Dermis microvascular lymphatic vessel endothelial cell (primary cell): ENCODE data around the gene CSH1. TPM values are rescaled to one million over a fixed set of nuclear protein-coding genes. Genes with fewer than 3 reads are reported as not detected.
"Not testable (repeated sequence)": the region's sequence is repeated elsewhere in the genome, so short reads cannot be mapped to it uniquely, and the experiment has no call there.

Source experiments
- DNase-seq, 2 donors: peaks; one replicate each; pipeline versions ENCODE4 v3.0.0 to v3.0.0-alpha.2; 2010; ENCODE audit warnings: low read depth in 2 of 2
- total RNA-seq: library from RNA; depleted of rRNA; stranded (reverse); fragments of >200 nt; gene quantifications from 2 replicates; pipeline ENCODE4 v1.2.1, GENCODE V29; 2014

CSH1 gene
- total RNA-seq, 1 donor from 2014 or later, result not detected

DNA sequence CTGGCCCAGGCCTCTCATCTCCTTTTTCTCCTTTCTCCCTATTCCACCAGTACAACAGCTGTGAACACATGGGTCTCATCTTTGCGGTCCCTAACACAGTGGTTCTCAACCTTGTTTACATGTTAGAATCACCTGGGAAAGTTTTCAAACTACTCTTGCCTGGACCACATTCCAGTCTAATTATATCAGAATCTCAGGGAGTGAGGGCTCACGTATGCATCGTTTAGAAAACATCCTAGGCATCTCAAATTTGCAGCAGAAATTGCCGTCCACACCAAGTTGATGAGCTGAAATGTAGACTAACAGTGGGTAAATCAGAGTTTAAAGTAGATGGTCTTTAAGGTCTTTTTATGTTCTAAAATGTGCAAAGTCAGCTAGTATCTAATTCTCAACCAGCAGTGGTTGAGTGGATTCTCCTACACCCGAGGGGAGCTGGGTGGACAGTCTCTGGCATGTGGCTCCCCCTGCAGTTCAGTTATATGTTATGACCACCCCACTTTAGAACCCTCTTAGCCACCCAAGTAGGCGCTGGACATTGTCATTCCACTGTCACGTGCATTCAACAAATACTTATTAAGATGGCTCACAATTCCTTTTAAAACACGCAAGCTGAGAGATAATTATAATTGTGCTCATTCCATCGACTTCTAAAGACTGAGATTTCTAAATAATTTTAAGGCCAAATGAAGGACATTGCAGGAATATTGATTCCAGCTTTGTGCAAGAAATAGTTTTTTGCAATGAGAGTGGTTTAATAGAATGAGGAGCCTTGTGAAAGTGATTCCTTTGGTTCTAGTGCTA is 26.7 kb downstream of the CSH1 start:
- not testable (repeated sequence) for DNase-seq

DNA sequence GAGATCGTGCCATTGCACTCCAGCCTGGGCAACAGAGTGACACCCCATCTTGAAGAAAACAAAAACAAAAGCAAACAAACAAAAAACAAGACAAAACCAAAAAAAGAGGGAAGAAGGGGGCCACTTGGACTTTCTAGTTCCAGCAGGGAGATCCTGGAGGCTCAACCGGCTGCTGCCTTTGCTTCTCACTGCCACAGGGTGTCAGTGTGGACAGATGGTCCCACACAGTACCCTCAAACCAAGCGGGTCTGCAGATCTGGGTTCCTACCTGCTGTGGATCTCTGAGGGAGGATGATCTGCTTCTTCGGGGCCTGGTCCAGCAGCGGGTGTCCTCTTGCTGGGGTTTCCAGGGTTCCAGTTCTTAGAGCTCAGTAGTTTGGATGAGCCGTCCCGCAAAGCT is 29.7 kb downstream of the CSH1 start:
- DNase-seq, result not testable (repeated sequence)

DNA sequence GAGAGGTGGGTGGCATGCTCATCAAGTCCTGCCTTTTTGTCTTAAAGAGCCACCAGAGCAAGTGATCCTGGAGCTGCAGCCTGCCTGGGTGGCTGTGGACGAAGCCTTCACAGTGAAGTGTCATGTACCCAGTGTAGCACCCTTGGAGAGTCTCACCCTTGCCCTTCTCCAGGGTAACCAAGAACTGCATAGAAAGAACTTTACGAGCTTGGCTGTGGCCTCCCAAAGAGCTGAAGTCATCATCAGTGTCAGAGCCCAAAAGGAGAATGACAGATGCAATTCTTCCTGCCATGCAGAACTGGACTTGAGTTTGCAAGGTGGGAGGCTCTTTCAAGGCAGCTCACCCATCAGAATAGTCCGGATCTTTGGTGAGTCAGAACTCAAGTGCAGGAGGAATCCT is 37.1 kb downstream of the CSH1 start:
- DNase-seq, result no peak

DNA sequence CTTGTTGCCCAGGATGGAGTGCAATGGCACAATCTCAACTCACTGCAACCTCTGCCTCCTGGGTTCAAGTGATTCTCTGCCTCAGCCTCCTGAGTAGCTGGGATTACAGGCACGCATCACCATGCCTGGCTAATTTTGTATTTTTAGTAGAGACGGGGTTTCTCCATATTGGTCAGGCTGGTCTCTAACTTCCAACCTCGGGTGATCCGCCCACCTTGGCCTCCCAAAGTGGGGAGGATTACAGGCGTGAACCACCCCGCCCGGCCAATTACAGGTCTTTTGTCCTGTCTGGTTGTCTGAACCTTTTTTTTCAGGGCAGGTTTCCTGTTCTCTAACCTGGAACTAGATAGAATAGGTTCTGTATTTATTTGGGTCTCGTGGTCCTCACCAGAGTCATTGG is 39.9 kb downstream of the CSH1 start:
- not testable (repeated sequence) for DNase-seq

DNA sequence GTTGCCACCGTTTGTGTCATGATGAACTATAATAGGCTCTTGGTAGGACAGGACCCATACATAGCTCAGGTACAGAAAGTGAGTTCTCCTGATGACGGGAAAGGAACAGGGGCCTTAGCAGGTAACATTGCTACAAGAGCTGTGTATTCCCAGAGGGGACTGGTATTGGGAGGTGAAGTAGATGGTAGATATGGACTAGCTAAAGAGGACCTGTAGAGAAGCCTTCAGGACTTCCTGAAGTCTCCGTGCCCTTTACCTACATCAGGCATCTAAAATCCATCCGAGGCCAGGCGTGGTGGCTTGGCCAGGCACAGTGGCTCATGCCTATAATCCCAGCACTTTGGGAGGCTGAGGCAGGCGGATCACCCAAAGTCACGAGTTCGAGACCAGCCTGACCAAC is 41.2 kb downstream of the CSH1 start:
- no peak for DNase-seq

DNA sequence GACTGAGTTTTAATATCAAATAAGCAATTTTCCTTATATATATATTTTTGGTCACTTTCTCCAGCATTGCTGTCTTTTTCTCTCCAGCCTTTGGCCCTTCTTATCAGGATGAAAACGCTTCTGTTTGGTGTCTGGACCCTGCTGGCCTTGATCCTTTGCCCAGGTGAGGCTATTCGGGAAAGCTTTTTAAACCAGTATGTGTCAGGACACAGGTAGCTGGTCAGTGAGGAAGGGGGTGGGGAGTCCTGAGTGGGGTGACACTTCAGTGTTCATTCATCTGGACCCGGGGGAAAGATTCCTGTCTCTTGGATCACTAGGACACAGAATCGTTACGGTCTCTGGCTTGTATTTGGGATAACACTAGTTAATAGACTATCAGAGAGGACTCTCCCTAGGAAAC is 41.7 kb downstream of the CSH1 start:
- DNase-seq, result no peak

DNA sequence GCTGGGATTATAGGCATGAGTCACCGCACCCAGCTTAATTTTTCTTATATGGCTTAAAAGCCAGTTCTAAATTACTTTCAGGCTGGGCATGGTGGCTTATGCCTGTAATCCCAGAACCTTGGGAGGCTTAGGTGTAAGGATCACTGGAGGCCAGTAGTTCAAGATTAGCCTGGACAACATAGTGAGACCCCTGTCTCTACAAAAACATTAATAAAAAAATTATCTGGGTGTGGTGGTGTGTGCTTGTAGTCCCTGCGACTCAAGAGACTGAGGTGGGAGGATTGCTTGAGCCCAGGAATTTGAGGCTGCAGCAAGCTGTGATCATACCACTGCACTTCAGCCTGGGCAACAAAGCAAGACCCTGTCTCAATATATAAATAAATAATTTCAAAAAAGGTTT is 43.1 kb downstream of the CSH1 start:
- no peak for DNase-seq

DNA sequence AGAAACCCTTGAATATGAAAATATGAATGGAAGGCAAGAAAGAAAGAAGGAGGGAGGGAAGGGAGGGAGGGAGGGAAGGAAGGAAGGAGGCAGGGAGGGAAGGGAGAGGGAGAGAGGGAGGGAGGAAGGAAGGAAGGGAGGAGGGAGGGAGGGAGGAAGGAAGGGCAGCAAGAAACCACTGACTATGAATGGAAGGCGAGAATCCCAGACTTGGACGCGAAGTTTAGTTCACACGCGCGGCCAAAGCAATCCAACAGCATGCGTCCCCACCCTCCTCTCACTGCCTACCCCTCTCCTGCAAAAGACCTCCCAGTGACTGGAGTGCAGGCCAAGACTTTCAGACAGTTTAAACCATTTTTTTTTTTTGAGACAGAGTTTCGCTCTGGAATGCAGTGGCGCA is 46.0 kb downstream of the CSH1 start:
- no peak for DNase-seq

DNA sequence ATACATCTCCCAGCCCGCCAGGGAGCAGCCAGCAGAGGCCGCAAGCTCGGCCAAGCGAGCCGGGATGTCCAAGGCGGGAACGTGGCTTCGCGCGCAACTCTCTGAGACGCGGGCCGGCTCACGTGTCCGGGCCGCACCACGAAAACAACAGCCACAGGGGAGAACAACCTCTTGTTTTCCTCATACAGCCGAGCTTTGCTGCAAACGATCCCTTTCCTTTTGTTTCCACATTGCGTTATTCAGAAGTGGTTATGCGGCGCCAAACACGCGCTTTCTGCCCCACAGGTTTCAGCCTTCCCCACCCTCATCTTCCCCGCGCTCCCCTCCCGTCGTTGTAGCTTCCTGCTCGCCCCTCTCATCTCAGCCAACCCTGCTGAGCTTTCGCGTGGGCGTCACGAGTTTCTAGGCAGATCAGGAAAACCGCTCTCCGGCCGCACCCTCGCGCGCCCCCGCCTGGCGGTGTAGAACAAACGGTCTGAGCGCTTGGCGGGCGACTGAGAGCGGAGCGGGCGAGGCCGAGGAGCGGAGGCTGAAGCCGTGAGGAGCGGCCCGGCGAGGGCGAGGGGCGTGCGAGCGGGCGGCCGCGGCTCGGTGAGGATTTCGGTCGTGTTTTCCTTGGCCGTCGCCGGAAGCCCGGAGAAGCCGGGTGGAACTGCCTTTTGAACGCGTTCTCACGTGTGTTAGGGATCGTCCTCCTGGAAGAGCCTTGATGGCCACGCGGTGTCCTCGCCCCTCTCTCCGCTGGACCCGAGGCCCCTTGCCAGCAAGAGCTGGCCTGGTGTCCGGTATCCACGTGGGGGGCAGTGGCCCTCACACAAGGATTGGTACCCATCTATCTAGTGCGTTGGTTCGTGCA is 47.3 kb downstream of the CSH1 start:
- DNase-seq, result peak; percentile 69 to 88

DNA sequence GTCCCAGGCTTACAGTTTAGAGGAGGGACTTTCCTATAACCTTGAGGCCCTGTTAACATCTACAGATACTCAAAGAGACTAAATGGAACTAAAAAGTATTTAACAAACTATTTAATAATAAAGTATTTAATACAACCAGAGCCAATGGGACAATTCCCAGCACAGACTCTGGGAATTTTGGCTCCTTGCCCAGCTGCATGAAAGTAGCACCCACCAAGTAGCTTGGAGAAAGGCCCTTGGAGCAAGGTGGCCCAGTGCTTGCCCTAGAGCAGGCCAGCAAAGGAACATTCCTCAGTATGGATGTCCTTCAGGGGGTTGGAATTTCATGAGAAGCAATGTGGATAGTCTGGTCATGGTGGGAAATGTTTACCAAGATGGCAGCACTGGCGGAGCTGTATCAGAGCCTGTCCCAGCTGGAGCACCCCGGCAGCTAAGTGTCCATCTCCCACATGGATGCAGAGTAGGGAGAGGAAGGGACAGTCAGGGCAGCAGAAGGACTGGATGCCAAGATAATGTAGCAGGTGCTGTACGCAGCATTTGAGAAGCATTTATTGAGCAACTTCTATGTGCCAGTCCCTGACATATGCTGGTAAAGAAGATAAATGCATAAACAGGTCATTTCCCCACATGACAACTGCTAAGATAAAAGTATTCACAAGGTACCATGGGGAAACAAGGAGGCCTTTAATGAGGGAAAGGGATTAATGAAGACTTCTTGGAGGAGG is 48.7 kb downstream of the CSH1 start:
- no peak for DNase-seq

DNA sequence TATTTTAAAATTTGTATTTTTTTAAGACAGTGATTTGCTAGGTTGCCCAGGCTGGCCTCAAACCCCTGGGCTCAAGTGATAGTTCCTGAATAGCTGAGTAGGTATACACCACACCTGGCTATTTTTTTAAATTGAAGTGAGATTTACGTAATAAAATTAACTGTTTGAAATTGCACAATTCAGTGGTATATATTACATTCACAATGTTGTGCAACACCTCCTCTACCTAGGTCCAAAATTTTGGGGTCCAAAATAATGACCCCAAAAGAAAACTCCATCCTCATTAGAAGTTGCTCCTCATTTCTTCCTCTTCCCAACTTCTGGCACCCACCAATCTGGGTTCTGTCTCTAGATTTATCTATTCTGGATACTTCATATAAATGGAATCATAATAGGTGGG is 50.9 kb downstream of the CSH1 start:
- no peak for DNase-seq

Other genes with a start within 250 kb of the CSH1 start
- 18.0 and 51.6 TPM in 2 replicates for gene LIMD2, start 196.4 kb downstream of the CSH1 start, total RNA-seq
- gene STRADA, start 154.8 kb downstream of the CSH1 start, total RNA-seq, result 19.6 and 34.6 TPM in 2 replicates
- 65.2 and 98.9 TPM in 2 replicates for gene CCDC47, start 123.0 kb downstream of the CSH1 start, total RNA-seq
- gene DDX42, start 122.4 kb downstream of the CSH1 start, total RNA-seq, result 36.1 and 61.3 TPM in 2 replicates
- 66.0 and 84.6 TPM in 2 replicates for gene PSMC5, start 69.1 kb downstream of the CSH1 start, total RNA-seq
- gene FTSJ3, start 68.9 kb downstream of the CSH1 start, total RNA-seq, result 53.1 and 72.6 TPM in 2 replicates
- gene SMARCD2, start 53.9 kb downstream of the CSH1 start, total RNA-seq, result 59.7 and 62.8 TPM in 2 replicates
- not detected in 2 replicates for gene CSH2, start 22.9 kb downstream of the CSH1 start, total RNA-seq
- not detected in 2 replicates for gene GH2, start 14.6 kb downstream of the CSH1 start, total RNA-seq
- not detected in 2 replicates for gene CSHL1, start 14.7 kb upstream of the CSH1 start, total RNA-seq
- gene GH1, start 22.3 kb upstream of the CSH1 start, total RNA-seq, result not detected in 2 replicates
- 0.51 and 3.0 TPM in 2 replicates for gene CD79B, start 35.8 kb upstream of the CSH1 start, total RNA-seq
- gene SCN4A, start 76.3 kb upstream of the CSH1 start, total RNA-seq, result 0.13 TPM in 1 of 2 replicates, not detected in the other
- gene PRR29, start 101.8 kb upstream of the CSH1 start, total RNA-seq, result 0.51 and 0.76 TPM in 2 replicates
- 220 and 251 TPM in 2 replicates for gene ICAM2, start 124.1 kb upstream of the CSH1 start, total RNA-seq
- 5.6 and 14.3 TPM in 2 replicates for gene ERN1, start 233.6 kb upstream of the CSH1 start, total RNA-seq